Osteocyte (in vitro differentiated cells): ENCODE measurements around the gene SAMD4A. TPM values are rescaled to one million over a fixed set of nuclear protein-coding genes. Genes with fewer than 3 reads are reported as not detected.

ENCODE experiments used
- DNase-seq: peaks from one replicate; pipeline ENCODE4 v3.0.0; 2021; ENCODE audit warnings: mixed read lengths; ENCODE audit not compliant: unreplicated experiment; ENCODE audit errors: extremely low spot score
- H3K27ac Mint-ChIP-seq: one replicate; pipeline ENCODE4 v1.8.0; 2021; ENCODE audit warnings: mild to moderate bottlenecking, mixed read lengths; ENCODE audit not compliant: unreplicated experiment
- H3K27me3 Mint-ChIP-seq: one replicate; pipeline ENCODE4 v1.8.0; 2021; ENCODE audit warnings: mixed read lengths; ENCODE audit not compliant: unreplicated experiment
- H3K36me3 Mint-ChIP-seq: one replicate; pipeline ENCODE4 v1.8.0; 2021; ENCODE audit warnings: mixed read lengths; ENCODE audit not compliant: unreplicated experiment
- H3K4me1 Mint-ChIP-seq: one replicate; pipeline ENCODE4 v1.8.0; 2021; ENCODE audit warnings: mixed read lengths; ENCODE audit not compliant: unreplicated experiment
- H3K4me3 Mint-ChIP-seq: one replicate; pipeline ENCODE4 v1.8.0; 2021; ENCODE audit warnings: mild to moderate bottlenecking, moderate library complexity, mixed read lengths; ENCODE audit not compliant: unreplicated experiment
- H3K9me3 Mint-ChIP-seq: one replicate; pipeline ENCODE4 v1.8.0; 2021; ENCODE audit warnings: mixed read lengths; ENCODE audit not compliant: unreplicated experiment
- CTCF ChIP-seq: fragments of 200-600 bp; sonication (generic); IDR thresholded peaks from 2 replicates; pipeline ENCODE4 v1.5.0; 2021; ENCODE audit warnings: antibody characterized with exemption, mild to moderate bottlenecking, moderate library complexity
- long read RNA-seq: library from polyadenylated mRNA; unstranded; transcript quantifications from one replicate; pipeline ENCODE4 v2.0.0, GENCODE V29; 2021
- total RNA-seq: library from RNA; stranded (reverse); gene quantifications from 2 replicates; pipeline ENCODE4 v1.2.1, GENCODE V29; 2021

SAMD4A gene, protein sequence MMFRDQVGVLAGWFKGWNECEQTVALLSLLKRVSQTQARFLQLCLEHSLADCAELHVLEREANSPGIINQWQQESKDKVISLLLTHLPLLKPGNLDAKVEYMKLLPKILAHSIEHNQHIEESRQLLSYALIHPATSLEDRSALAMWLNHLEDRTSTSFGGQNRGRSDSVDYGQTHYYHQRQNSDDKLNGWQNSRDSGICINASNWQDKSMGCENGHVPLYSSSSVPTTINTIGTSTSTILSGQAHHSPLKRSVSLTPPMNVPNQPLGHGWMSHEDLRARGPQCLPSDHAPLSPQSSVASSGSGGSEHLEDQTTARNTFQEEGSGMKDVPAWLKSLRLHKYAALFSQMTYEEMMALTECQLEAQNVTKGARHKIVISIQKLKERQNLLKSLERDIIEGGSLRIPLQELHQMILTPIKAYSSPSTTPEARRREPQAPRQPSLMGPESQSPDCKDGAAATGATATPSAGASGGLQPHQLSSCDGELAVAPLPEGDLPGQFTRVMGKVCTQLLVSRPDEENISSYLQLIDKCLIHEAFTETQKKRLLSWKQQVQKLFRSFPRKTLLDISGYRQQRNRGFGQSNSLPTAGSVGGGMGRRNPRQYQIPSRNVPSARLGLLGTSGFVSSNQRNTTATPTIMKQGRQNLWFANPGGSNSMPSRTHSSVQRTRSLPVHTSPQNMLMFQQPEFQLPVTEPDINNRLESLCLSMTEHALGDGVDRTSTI
- total RNA-seq: 36.5 and 39.1 TPM in 2 replicates
- long read RNA-seq, partial matches to known transcripts: 0 of 15 reads
- long read RNA-seq, other reads (novel, unspliced or antisense): 14 of 15 reads

GRCh38 chr14:54566410-54567223 is at the start of gene SAMD4A:
Gene SAMD4A (plus strand): TSS chr14:54567128. CDS start chr14:54567917, 789 bp downstream.
- peak; percentile 92 for DNase-seq
- H3K27ac Mint-ChIP-seq: peak within 1 kb of the TSS; percentile 97
- H3K36me3 Mint-ChIP-seq: no peaks in the 10 kb centered on the region

DNA sequence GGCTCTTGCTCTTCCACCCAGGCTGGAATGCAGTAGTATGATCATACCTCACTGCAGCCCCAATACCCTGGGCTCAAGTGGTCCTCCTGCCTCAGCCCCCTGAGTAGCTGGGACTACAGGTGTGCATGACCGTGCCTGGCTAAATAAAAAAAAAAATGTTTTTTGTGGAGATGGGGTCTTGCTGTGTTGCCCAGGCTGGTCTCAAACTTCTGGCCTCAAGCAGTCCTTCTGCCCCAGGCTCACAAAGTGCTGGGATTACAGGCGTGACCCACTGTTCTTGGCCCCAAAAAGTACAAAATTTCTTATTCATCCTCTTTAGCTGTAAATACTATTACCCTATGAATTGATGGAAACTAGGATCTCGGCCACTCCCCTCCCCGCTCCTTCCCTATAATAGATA is 42.5 kb upstream of the SAMD4A start:
- H3K36me3 Mint-ChIP-seq: peaks cover 37% of the 10 kb centered on the region

More at GRCh38 chr14:54566410-54567223, at the start of gene SAMD4A:
- Mint-ChIP-seq H3K4me3 (peak within 1 kb of the TSS; percentile 99), H3K27me3 (no peaks in the 10 kb centered on the region), H3K4me1 (peaks cover 39% of the 10 kb centered on the region), H3K9me3 (no peaks in the 10 kb centered on the region)
- peak; percentile 53 for TF ChIP-seq CTCF

DNA sequence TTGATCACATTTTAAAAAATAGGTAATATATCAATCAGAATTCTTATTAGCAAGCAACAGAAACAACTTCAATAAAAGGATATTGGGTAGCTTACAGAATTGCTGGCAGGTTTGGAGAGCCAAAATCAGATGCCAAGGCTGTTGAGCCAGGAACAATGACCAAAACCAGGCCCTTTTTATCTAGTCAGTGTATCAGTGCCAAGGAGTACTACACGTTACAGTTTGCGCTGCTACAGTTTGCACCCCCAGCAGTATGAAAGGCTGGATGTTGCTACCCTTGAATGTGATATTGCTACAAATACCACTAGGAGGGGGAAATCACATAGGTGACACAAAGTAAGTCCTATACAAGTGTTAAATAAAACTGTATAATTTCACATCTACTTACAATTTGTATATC is 38.0 kb upstream of the SAMD4A start:
- H3K4me1 Mint-ChIP-seq: peaks cover 4% of the 10 kb centered on the region
- H3K36me3 Mint-ChIP-seq: peaks cover 24% of the 10 kb centered on the region

More for the DNA sequence above, 42.5 kb upstream of the SAMD4A start:
- no peak for TF ChIP-seq CTCF
- Mint-ChIP-seq H3K4me1 (peaks cover 4% of the 10 kb centered on the region), H3K9me3 (no peaks in the 10 kb centered on the region), H3K4me3 (no peak overlapping the region), H3K27me3 (no peaks in the 10 kb centered on the region), H3K27ac (no peak overlapping the region)
- no peak for DNase-seq

GRCh38 chr14:54529811-54530210 is 37.1 kb upstream of the SAMD4A start:
- Mint-ChIP-seq H3K36me3 (peaks cover 20% of the 10 kb centered on the region), H3K27me3 (no peaks in the 10 kb centered on the region), H3K4me3 (no peak overlapping the region), H3K27ac (no peak overlapping the region), H3K4me1 (peaks cover 4% of the 10 kb centered on the region), H3K9me3 (no peaks in the 10 kb centered on the region)
- no peak for TF ChIP-seq CTCF
- no peak for DNase-seq

More for the DNA sequence above, 38.0 kb upstream of the SAMD4A start:
- Mint-ChIP-seq H3K9me3 (no peaks in the 10 kb centered on the region), H3K4me3 (no peak overlapping the region), H3K27me3 (no peaks in the 10 kb centered on the region), H3K27ac (no peak overlapping the region)
- TF ChIP-seq CTCF: no peak
- DNase-seq: no peak
